GM18511 (cell line): ENCODE measurements around the gene L1CAM.

Experiments used
- ATAC-seq: cut with Tn5 transposase; IDR thresholded peaks from one replicate; pipeline ENCODE4 v1.9.1; 2021; ENCODE audit warnings: mild to moderate bottlenecking, moderate library complexity; ENCODE audit not compliant: unreplicated experiment

Gene L1CAM

GRCh38 chrX:153905481-153906095 is 19.6 kb upstream of the L1CAM start:
- ATAC-seq = no peak

GRCh38 chrX:153903991-153904957 is 18.3 kb upstream of the L1CAM start, which contains the start of gene AVPR2:
Gene AVPR2 (plus strand): TSS chrX:153904673. CDS start chrX:153905146, 473 bp downstream.
- ATAC-seq = no peak

GRCh38 chrX:153903238-153903980 is 17.4 kb upstream of the L1CAM start:
- ATAC-seq = no peak

- no peak for ATAC-seq
These were observed 16.4 kb upstream of the L1CAM start for GRCh38 chrX:153902385-153902784.

GRCh38 chrX:153901753-153902140 is 15.8 kb upstream of the L1CAM start:
- no peak for ATAC-seq

GRCh38 chrX:153900831-153901752 is 15.1 kb upstream of the L1CAM start:
- peak; percentile 81 for ATAC-seq

- no peak for ATAC-seq
These were observed 11.9 kb upstream of the L1CAM start for GRCh38 chrX:153897899-153898298.

- ATAC-seq = no peak
These were observed 3.1 kb upstream of the L1CAM start for GRCh38 chrX:153889123-153889522.

GRCh38 chrX:153888344-153888743 is 2.4 kb upstream of the L1CAM start:
- ATAC-seq = no peak

GRCh38 chrX:153887385-153887784 is 1.4 kb upstream of the L1CAM start:
- ATAC-seq = no peak

- no peak for ATAC-seq
These were observed 942 bp upstream of the L1CAM start for GRCh38 chrX:153886915-153887314.

- no peak for ATAC-seq
These were observed 675 bp downstream of the L1CAM start for GRCh38 chrX:153885208-153885787.

- ATAC-seq = no peak
These were observed 1.4 kb downstream of the L1CAM start for GRCh38 chrX:153884590-153884989.

- ATAC-seq = no peak
These were observed 1.8 kb downstream of the L1CAM start for GRCh38 chrX:153884136-153884535.

GRCh38 chrX:153883163-153883843 is 2.7 kb downstream of the L1CAM start:
- ATAC-seq = no peak

GRCh38 chrX:153882557-153882956 is 3.4 kb downstream of the L1CAM start:
- ATAC-seq = no peak

- ATAC-seq = no peak
These were observed 3.9 kb downstream of the L1CAM start for GRCh38 chrX:153882086-153882498.

- no peak for ATAC-seq
These were observed 4.7 kb downstream of the L1CAM start for GRCh38 chrX:153881281-153881680.

- ATAC-seq = no peak
These were observed 5.5 kb downstream of the L1CAM start for GRCh38 chrX:153880440-153880815.
